ENCODE data around the gene RAVER1. TPM values are rescaled to one million over a fixed set of nuclear protein-coding genes. Genes with fewer than 3 reads are reported as not detected.

The RAVER1 gene
- total and polyA plus RNA-seq, 2 of the 13 experiments (the other 11 are each of a cell fraction or from before 2014, with no cell fraction given): 3.6 to 7.9 TPM

GRCh38 chr19:10286803-10287737 is 46.3 kb downstream of the RAVER1 start, which contains the start of gene ICAM4 (continued):
- no peak for TF ChIP-seq POGZ (CRISPR knock-in tag; IDR thresholded peaks at IDR 0.05)
- TF ChIP-seq TCF7 (IDR thresholded peaks at IDR 0.05; ENCODE audit: low read depth): no peak
- TF ChIP-seq ZSCAN21 (CRISPR knock-in tag; IDR thresholded peaks at IDR 0.05; ENCODE audit: borderline replicate concordance): peak; percentile 59
- no peak for TF ChIP-seq ZNF501 (CRISPR knock-in tag; IDR thresholded peaks at IDR 0.05)
- peak; percentile 91 for TF ChIP-seq ZNF768 (CRISPR knock-in tag; IDR thresholded peaks at IDR 0.05)
- TF ChIP-seq ZC3H13 (CRISPR knock-in tag; IDR thresholded peaks at IDR 0.05): peak; percentile 79; the same call in 1 of the 2 replicates
- TF ChIP-seq ZNF280B (CRISPR knock-in tag; IDR thresholded peaks at IDR 0.05; ENCODE audit: borderline replicate concordance): peak; percentile 30; the same call in 1 of the 2 replicates
- no peak for TF ChIP-seq HNF4A (CRISPR knock-in tag; IDR thresholded peaks at IDR 0.05)
- TF ChIP-seq TRIM22 (IDR thresholded peaks at IDR 0.05): no peak
- no peak for TF ChIP-seq RNF219 (CRISPR knock-in tag; IDR thresholded peaks at IDR 0.05)
- TF ChIP-seq ATAD3A (CRISPR knock-in tag; IDR thresholded peaks at IDR 0.05): no peak
- TF ChIP-seq U2AF2 (IDR thresholded peaks at IDR 0.05; ENCODE audit: low read depth, low read length): no peak
- no peak for TF ChIP-seq ZNF563 (CRISPR knock-in tag; IDR thresholded peaks at IDR 0.05)
- no peak for TF ChIP-seq ZNF121 (CRISPR knock-in tag; IDR thresholded peaks at IDR 0.05)
- TF ChIP-seq SP5 (CRISPR knock-in tag; IDR thresholded peaks at IDR 0.05; ENCODE audit: borderline replicate concordance, low read depth): peak; percentile 62; the same call in 1 of the 2 replicates
- 0 out of 2 replicates have a peak, but pooled peaks have one; percentile 73 for TF ChIP-seq ZC3H4 (CRISPR knock-in tag; IDR thresholded peaks at IDR 0.05; ENCODE audit: borderline replicate concordance)
- peak; percentile 65; the same call in 1 of the 2 replicates for TF ChIP-seq PHF21A (CRISPR knock-in tag; IDR thresholded peaks at IDR 0.05)
- TF ChIP-seq BCLAF1 (IDR thresholded peaks at IDR 0.05): no peak
- 0 out of 2 replicates have a peak, but pooled peaks have one; percentile 47 for TF ChIP-seq AKAP8 (CRISPR knock-in tag; IDR thresholded peaks at IDR 0.05)
- TF ChIP-seq ZKSCAN8 (CRISPR knock-in tag; IDR thresholded peaks at IDR 0.05; ENCODE audit: borderline replicate concordance): no peak
- TF ChIP-seq ZNF782 (CRISPR knock-in tag; IDR thresholded peaks at IDR 0.05; ENCODE audit: borderline replicate concordance): no peak
- TF ChIP-seq RORA (CRISPR knock-in tag; IDR thresholded peaks at IDR 0.05): no peak

All from HepG2 (cell line).